Hepatocyte (in vitro differentiated cells): ENCODE measurements around the gene TMEM131L. TPM values are rescaled to one million over a fixed set of nuclear protein-coding genes. Genes with fewer than 3 reads are reported as not detected.

ENCODE experiments used
- DNase-seq: peaks from one replicate; pipeline ENCODE4 v3.0.0-alpha.2; 2016; ENCODE audit warnings: low spot score
- H2AFZ ChIP-seq: fragments of 200-600 bp; sonication (generic); 2 replicates; pipeline ENCODE4 v1.6.0; 2016; ENCODE audit warnings: antibody characterized with exemption, mild to moderate bottlenecking
- H3K27ac ChIP-seq: fragments of 200-600 bp; sonication (generic); 2 replicates; pipeline ENCODE4 v1.5.1; 2016; ENCODE audit warnings: mild to moderate bottlenecking
- H3K27me3 ChIP-seq: fragments of 200-600 bp; sonication (generic); 2 replicates; pipeline ENCODE4 v1.6.1; 2016
- H3K36me3 ChIP-seq: fragments of 200-600 bp; sonication (generic); replicated peaks from 2 replicates; pipeline ENCODE4 v1.5.1; 2016; ENCODE audit warnings: low read depth; ENCODE audit not compliant: insufficient read depth
- H3K4me1 ChIP-seq: fragments of 200-600 bp; sonication (generic); 2 replicates; pipeline ENCODE4 v1.5.1; 2016; ENCODE audit warnings: mild to moderate bottlenecking, moderate library complexity; ENCODE audit not compliant: insufficient read depth
- H3K4me2 ChIP-seq: fragments of 200-600 bp; sonication (generic); 2 replicates; pipeline ENCODE4 v1.6.0; 2016
- H3K4me3 ChIP-seq: fragments of 200-600 bp; sonication (generic); 2 replicates; pipeline ENCODE4 v1.5.1; 2016; ENCODE audit warnings: mild to moderate bottlenecking
- H3K79me2 ChIP-seq: fragments of 200-600 bp; sonication (generic); 2 replicates; pipeline ENCODE4 v1.6.0; 2017; ENCODE audit warnings: mild to moderate bottlenecking
- H3K9me2 ChIP-seq: fragments of 200-600 bp; sonication (generic); replicated peaks from 2 replicates; pipeline ENCODE4 v1.6.0; 2017; ENCODE audit warnings: mild to moderate bottlenecking; ENCODE audit not compliant: insufficient read depth
- H3K9me3 ChIP-seq: fragments of 200-600 bp; sonication (generic); 2 replicates; pipeline ENCODE4 v1.5.1; 2016; ENCODE audit warnings: low read depth, mild to moderate bottlenecking
- H4K20me1 ChIP-seq: fragments of 200-600 bp; sonication (generic); 2 replicates; pipeline ENCODE4 v1.6.0; 2016; ENCODE audit warnings: mild to moderate bottlenecking; ENCODE audit not compliant: insufficient read depth, poor library complexity, severe bottlenecking
- CTCF ChIP-seq: fragments of 200-600 bp; sonication (generic); IDR thresholded peaks from 2 replicates; pipeline ENCODE4 v1.5.1; 2016; ENCODE audit warnings: antibody characterized with exemption, mild to moderate bottlenecking; ENCODE audit not compliant: poor library complexity
- EZH2 ChIP-seq: fragments of 200-600 bp; sonication (generic); IDR thresholded peaks from 2 replicates; pipeline ENCODE4 v1.6.1; 2016; ENCODE audit warnings: antibody characterized with exemption, mild to moderate bottlenecking, borderline replicate concordance
- EZH2phosphoT487 ChIP-seq: fragments of 200-600 bp; sonication (generic); IDR thresholded peaks from one replicate; pipeline ENCODE4 v1.6.1; 2018; ENCODE audit warnings: antibody characterized with exemption, mild to moderate bottlenecking, low read depth, moderate library complexity; ENCODE audit not compliant: unreplicated experiment, severe bottlenecking
- whole genome bisulfite sequencing: methylation state at CpG from one replicate; pipeline ENCODE4 v1.1.6; 2016; ENCODE audit warnings: low lambda C conversion rate; ENCODE audit errors: missing lambda C conversion rate; 5-methylcytosine and 5-hydroxymethylcytosine counted together
- polyA plus RNA-seq: library from polyadenylated mRNA; unstranded; fragments of >200 nt; fragmentation: Nextera tagmentation; extraction: Ambion mirVana; gene quantifications from 2 replicates; pipeline ENCODE4 v1.2.1, GENCODE V29; 2016
- total RNA-seq: library from RNA; depleted of rRNA; stranded (reverse); fragments of >200 nt; gene quantifications from 2 replicates; pipeline ENCODE4 v1.2.3, GENCODE V29; 2014

Gene TMEM131L
- total and polyA plus RNA-seq, 2 experiments from 2014 or later, result 6.3 to 10.5 TPM

GRCh38 chr4:153582954-153583702 lies 117.0 kb downstream of the TMEM131L start:
- Histone ChIP-seq H4K20me1 (no peaks in the 10 kb centered on the region), H3K9me2 (no peaks in the 10 kb centered on the region), H3K4me1 (no peaks in the 10 kb centered on the region), H3K4me2 (no peak overlapping the region), H3K9me3 (no peaks in the 10 kb centered on the region), H3K79me2 (no peaks in the 10 kb centered on the region), H2AFZ (no peak overlapping the region), H3K36me3 (no peaks in the 10 kb centered on the region), H3K27ac (no peak overlapping the region), H3K27me3 (no peaks in the 10 kb centered on the region), H3K4me3 (no peak overlapping the region)
- TF ChIP-seq EZH2 (no peak), CTCF (no peak), EZH2phosphoT487 (no peak)
- DNase-seq, result no peak
- WGBS, result 82% methylated on average over 2 of the region's 2 CpGs

- no peak for TF ChIP-seq EZH2phosphoT487
- TF ChIP-seq EZH2, result no peak
- no peak for TF ChIP-seq CTCF
- H3K27ac ChIP-seq, result no peak overlapping the region
- H3K9me2 ChIP-seq, result no peaks in the 10 kb centered on the region
- 93% methylated on average over 7 of the region's 7 CpGs for WGBS
- no peaks in the 10 kb centered on the region for H3K79me2 ChIP-seq
- H3K4me2 ChIP-seq, result no peak overlapping the region
- H3K4me3 ChIP-seq, result no peak overlapping the region
- no peak overlapping the region for H2AFZ ChIP-seq
- H3K27me3 ChIP-seq, result no peaks in the 10 kb centered on the region
- no peaks in the 10 kb centered on the region for H4K20me1 ChIP-seq
- no peak for DNase-seq
- no peaks in the 10 kb centered on the region for H3K9me3 ChIP-seq
- no peaks in the 10 kb centered on the region for H3K36me3 ChIP-seq
- no peaks in the 10 kb centered on the region for H3K4me1 ChIP-seq
Measured at GRCh38 chr4:153585026-153585425, 118.9 kb downstream of the TMEM131L start.

GRCh38 chr4:153589703-153590595 lies 123.8 kb downstream of the TMEM131L start:
- WGBS, result 95% methylated on average over 7 of the region's 7 CpGs
- H3K4me1 ChIP-seq, result no peaks in the 10 kb centered on the region

More at GRCh38 chr4:153589703-153590595, 123.8 kb downstream of the TMEM131L start:
- Histone ChIP-seq H3K27ac (no peak overlapping the region), H3K79me2 (no peaks in the 10 kb centered on the region), H3K4me2 (no peak overlapping the region), H3K4me3 (no peak overlapping the region), H2AFZ (no peak overlapping the region), H3K36me3 (no peaks in the 10 kb centered on the region), H3K9me3 (no peaks in the 10 kb centered on the region), H3K9me2 (no peaks in the 10 kb centered on the region), H3K27me3 (no peaks in the 10 kb centered on the region), H4K20me1 (no peaks in the 10 kb centered on the region)
- DNase-seq, result no peak
- TF ChIP-seq EZH2phosphoT487 (no peak), CTCF (no peak), EZH2 (no peak)
